ENCODE results near the gene ST6GAL1.

The ST6GAL1 gene

DNA sequence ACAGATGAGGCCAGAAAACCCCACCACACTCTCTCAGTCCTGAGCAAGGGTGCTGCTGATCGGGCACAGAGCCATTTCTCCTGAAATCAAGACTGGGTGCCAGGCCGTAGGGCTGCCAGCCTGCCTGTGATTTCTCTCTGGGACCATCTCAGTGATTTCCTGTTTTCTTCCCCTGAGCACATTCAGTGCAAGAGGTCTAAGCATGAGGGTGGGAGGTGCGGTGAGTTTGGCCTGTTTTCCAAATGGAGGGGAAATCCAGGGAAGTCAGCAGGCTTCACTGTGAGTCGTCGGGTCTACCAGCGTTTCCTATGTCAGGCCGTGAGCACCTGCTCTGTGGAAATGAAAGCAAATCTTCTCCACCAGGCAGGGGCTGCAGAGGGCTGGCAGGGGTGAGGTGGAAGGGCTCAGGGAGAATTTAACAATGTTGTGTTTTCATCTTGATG, 82.3 kb downstream of the ST6GAL1 start:
- no peak for DNase-seq
- TF ChIP-seq, protein P1, sequence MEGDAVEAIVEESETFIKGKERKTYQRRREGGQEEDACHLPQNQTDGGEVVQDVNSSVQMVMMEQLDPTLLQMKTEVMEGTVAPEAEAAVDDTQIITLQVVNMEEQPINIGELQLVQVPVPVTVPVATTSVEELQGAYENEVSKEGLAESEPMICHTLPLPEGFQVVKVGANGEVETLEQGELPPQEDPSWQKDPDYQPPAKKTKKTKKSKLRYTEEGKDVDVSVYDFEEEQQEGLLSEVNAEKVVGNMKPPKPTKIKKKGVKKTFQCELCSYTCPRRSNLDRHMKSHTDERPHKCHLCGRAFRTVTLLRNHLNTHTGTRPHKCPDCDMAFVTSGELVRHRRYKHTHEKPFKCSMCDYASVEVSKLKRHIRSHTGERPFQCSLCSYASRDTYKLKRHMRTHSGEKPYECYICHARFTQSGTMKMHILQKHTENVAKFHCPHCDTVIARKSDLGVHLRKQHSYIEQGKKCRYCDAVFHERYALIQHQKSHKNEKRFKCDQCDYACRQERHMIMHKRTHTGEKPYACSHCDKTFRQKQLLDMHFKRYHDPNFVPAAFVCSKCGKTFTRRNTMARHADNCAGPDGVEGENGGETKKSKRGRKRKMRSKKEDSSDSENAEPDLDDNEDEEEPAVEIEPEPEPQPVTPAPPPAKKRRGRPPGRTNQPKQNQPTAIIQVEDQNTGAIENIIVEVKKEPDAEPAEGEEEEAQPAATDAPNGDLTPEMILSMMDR (IDR thresholded peaks at IDR 0.05; ENCODE audit: low read depth, low read length): no peak

DNA sequence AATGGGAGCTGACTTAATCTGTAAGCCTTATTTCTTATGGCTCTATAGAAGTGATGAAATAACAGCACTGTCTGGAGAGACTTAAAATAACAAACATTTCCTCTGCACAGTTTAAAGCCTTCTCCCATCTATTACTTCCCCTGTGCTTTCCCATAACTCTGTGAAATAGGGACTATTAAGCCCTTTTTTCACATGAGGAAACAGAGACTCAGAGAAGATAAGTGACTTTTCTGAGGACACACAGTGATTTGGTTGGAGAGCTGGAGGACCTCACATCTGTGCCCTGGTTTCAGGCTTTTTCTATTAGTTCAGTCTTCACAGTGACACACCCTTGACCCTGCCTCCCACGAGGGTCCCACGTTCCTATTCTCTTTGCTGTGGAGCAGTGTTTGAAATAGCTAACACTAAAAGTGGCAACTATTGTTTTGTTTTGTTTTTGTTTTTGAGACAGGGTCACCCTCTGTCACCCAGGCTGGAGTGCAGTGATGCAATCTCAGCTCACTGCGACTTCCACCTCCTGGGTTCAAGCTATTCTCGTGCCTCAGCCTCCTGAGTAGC, 82.9 kb downstream of the ST6GAL1 start:
- no peaks in the 10 kb centered on the region for H3K27me3 ChIP-seq (ENCODE audit: insufficient read depth, low read depth, severe bottlenecking)
- no peak overlapping the region for H3K27ac ChIP-seq
- H3K9me3 ChIP-seq (ENCODE audit: severe bottlenecking): no peaks in the 10 kb centered on the region
- no peak for DNase-seq
- TF ChIP-seq, protein P1 (IDR thresholded peaks at IDR 0.05; ENCODE audit: low read depth, low read length): no peak
- H3K36me3 ChIP-seq: no peaks in the 10 kb centered on the region; the same call in 1 of the 2 replicates
- no peak overlapping the region for H3K4me3 ChIP-seq (ENCODE audit: low read depth, low read length)

More for the DNA sequence above, 82.3 kb downstream of the ST6GAL1 start:
- Histone ChIP-seq H3K36me3 (no peaks in the 10 kb centered on the region; the same call in 1 of the 2 replicates), H3K9me3 (ENCODE audit: severe bottlenecking) (no peaks in the 10 kb centered on the region), H3K27me3 (ENCODE audit: insufficient read depth, low read depth, severe bottlenecking) (no peaks in the 10 kb centered on the region), H3K27ac (no peak overlapping the region), H3K4me3 (ENCODE audit: low read depth, low read length) (no peak overlapping the region)

DNA sequence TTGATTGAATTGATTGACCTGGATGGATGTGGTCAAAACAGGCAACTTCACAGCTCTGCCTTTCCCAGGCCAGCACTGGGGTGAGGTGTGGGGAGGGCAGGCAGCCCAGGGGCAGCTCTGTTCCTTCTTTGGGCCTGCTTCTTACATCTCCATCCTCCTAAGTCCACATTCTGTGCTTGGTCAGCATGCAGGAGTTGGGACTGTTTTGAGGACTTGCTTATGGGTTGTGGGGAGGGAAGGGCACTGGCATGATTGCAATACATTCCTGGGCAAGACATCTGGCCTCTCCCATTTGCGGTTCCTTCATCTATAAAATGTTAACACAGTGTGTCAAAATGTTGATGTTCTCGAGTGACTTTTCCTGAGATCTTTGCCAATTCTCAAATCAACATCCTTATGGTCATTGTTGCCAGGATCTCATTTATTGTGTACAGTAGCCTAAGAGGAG, 84.1 kb downstream of the ST6GAL1 start:
- H3K27me3 ChIP-seq (ENCODE audit: insufficient read depth, low read depth, severe bottlenecking): no peaks in the 10 kb centered on the region
- DNase-seq: no peak
- H3K4me3 ChIP-seq (ENCODE audit: low read depth, low read length): no peak overlapping the region
- H3K27ac ChIP-seq: no peak overlapping the region
- H3K36me3 ChIP-seq: no peaks in the 10 kb centered on the region; the same call in 1 of the 2 replicates
- H3K9me3 ChIP-seq (ENCODE audit: severe bottlenecking): no peaks in the 10 kb centered on the region
- TF ChIP-seq, protein P1 (IDR thresholded peaks at IDR 0.05; ENCODE audit: low read depth, low read length): no peak

DNA sequence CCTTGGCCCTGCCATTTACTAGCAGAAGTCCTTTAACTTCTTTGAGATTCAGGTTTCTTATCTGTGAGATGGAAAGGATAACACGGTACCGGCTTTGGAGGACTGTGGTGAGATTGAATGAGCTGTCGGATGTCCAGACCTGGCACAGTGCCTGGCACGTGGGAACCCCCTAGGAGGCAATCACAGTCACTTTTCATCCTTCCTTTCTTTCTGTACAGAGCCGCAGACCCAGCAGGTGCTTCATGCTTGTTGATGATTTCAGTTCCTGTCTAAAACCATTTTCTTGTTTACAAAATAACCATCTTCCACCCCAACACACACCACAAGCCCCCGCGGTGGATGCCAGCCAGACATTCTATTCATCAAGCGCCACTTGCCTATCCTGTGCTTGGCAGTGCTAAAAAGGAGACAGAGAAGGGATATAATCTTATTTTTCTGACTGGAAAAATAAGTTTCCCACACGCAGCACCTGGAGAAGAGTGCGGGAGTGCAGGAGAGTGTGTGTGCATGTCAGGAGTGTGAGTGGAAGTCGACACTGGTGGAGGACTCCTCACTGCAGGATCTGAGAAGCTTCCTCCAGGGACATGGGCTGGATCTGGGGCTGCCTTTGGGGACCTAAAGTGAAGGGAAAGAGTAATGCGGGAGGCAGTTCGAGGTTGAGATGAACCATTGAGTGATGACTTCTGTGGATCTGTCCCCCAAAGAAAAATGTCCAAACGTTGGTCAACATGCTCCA, 85.7 kb downstream of the ST6GAL1 start:
- no peaks in the 10 kb centered on the region for H3K27me3 ChIP-seq (ENCODE audit: insufficient read depth, low read depth, severe bottlenecking)
- no peak overlapping the region for H3K4me3 ChIP-seq (ENCODE audit: low read depth, low read length)
- no peaks in the 10 kb centered on the region for H3K9me3 ChIP-seq (ENCODE audit: severe bottlenecking)
- no peak for DNase-seq
- TF ChIP-seq, protein P1 (IDR thresholded peaks at IDR 0.05; ENCODE audit: low read depth, low read length): no peak
- no peak overlapping the region for H3K27ac ChIP-seq
- no peaks in the 10 kb centered on the region; the same call in 1 of the 2 replicates for H3K36me3 ChIP-seq

DNA sequence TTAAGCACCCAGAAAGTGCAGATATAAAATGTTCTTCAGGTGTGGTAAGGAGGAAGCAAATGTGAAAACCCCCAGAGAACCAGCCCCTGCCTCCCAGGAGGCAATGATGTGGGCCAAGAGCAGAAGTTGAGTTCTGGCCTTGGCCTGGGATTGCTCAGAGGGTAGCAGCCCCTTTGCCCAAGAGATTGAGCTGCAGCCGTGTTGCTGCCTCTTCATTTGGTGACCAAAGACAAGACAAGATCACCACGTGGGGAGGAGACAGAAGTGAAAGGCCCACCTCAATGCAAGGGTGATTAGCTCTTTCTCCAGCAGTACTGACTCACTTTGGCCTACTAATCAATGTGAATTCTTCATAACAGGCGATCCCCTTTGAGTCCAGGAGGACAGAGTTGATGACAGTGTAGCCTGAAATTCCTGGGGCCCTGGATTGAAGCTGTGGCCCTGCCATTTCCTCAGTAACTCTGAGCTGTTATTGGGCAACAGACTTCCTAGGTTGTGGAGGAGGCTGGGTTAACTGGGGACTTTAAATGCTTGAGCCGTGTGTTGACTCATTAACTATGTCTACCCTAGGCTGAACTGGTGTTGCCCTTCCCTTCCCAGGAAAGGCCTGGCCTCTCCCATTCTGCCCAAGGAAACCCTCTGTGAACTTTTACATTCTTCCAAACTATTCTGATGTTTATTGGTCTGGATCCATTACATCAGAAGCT, 86.5 kb downstream of the ST6GAL1 start:
- no peak overlapping the region for H3K27ac ChIP-seq
- DNase-seq: no peak
- TF ChIP-seq, protein P1 (IDR thresholded peaks at IDR 0.05; ENCODE audit: low read depth, low read length): no peak
- no peaks in the 10 kb centered on the region; the same call in 1 of the 2 replicates for H3K36me3 ChIP-seq
- H3K9me3 ChIP-seq (ENCODE audit: severe bottlenecking): no peaks in the 10 kb centered on the region
- H3K4me3 ChIP-seq (ENCODE audit: low read depth, low read length): no peak overlapping the region
- H3K27me3 ChIP-seq (ENCODE audit: insufficient read depth, low read depth, severe bottlenecking): no peaks in the 10 kb centered on the region

Measured in WERI-Rb-1 (cell line).